HFF-Myc (cell line): Measurements from ENCODE around the gene SINHCAF.

ENCODE experiments used
- DNase-seq: peaks from one replicate; pipeline ENCODE4 v3.0.0-alpha.2; 2011; ENCODE audit warnings: low read depth; ENCODE audit errors: extremely low read depth
- H3K4me3 ChIP-seq: replicated peaks from 2 replicates; pipeline ENCODE4 v1.5.1; 2011; ENCODE audit warnings: low read depth, mild to moderate bottlenecking, control low read depth, low read length
- TF ChIP-seq, protein P1 (sequence below): IDR thresholded peaks from 2 replicates; pipeline ENCODE4 v1.5.1; 2012; ENCODE audit warnings: mild to moderate bottlenecking, low read depth, low read length, control low read depth; ENCODE audit errors: missing control alignments

The SINHCAF gene

DNA sequence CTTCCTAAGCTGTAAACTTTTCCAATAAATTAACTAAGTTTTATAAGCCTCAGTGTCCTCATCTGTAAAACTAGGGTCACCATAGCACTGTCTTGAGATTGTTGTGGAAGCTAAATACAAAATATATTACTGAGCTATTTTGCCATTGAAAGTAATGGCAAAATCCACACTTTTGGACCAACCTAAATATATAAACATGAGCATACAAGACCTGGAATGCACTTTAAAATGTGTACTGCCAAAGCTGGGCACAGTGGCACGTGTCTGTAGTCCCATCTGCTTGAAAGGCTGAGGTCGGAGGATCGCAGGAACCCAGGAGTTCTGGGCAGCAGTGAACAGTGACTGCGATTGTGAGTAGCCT is 29.8 kb upstream of the SINHCAF start:
- H3K4me3 ChIP-seq = no peak overlapping the region
- TF ChIP-seq, protein P1, sequence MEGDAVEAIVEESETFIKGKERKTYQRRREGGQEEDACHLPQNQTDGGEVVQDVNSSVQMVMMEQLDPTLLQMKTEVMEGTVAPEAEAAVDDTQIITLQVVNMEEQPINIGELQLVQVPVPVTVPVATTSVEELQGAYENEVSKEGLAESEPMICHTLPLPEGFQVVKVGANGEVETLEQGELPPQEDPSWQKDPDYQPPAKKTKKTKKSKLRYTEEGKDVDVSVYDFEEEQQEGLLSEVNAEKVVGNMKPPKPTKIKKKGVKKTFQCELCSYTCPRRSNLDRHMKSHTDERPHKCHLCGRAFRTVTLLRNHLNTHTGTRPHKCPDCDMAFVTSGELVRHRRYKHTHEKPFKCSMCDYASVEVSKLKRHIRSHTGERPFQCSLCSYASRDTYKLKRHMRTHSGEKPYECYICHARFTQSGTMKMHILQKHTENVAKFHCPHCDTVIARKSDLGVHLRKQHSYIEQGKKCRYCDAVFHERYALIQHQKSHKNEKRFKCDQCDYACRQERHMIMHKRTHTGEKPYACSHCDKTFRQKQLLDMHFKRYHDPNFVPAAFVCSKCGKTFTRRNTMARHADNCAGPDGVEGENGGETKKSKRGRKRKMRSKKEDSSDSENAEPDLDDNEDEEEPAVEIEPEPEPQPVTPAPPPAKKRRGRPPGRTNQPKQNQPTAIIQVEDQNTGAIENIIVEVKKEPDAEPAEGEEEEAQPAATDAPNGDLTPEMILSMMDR = no peak
- no peak for DNase-seq

DNA sequence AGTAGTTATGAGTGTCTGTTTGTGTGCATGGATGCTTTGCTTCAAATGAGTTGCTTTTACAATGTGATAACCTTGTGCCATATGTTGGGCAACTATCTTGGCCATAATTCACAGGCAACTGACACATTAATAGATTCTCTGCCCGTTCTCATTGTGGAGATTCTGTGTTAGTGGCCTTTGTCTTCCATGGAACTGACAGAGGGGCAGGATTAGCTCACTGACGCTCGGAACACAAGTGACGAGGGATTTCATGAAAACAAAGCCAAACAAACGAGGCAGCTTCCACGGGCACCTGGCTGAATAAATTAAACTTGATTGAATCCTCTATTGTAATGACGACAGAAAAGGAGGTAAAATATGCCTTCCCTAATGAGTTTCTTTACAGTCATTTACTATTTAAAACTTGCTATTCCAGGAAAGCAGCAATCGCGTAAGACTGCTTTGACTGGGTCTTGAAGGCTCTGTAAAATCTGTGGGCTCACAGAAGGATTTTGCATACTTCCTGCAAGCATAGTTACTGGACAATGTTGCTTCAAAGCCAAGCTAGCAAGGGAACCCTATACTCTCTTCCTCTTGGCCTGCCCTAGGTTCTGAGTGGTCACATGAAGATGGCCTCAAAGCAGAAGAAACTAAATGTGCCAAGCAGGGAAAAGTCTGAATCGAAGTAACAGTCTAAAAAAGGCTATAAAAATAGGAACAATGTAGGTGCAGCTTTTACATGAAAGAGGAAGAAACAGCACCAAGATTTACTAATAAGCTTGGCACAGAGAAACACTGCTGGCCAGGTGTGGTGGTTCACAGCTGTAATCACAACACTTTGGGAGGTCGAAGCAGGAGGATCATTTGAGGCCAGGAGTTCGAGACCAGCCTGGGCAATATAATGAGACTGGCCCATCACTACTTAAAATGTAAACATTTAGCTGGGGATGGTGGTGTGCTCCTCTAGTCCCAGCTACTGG is 28.1 kb upstream of the SINHCAF start:
- DNase-seq = no peak
- TF ChIP-seq, protein P1 = no peak
- no peak overlapping the region for H3K4me3 ChIP-seq

DNA sequence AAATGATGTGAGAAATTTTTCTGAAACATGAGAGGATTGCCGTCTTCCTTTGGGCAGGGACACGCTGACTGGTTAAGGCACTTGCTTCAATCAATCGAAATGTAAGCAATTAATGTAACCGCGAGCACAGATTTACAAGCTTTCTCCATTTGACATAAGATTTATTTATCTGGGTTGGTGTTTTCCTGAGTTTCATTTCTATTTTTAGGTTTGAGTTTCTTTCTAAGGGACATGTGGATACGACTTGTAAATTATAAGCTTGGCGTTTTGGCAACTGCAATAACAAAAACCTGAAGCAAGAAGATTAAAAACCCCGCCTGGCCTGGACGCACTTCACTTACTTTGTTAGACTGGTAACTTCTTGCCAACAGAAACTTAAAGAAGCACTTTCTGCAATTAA is 20.3 kb upstream of the SINHCAF start:
- TF ChIP-seq, protein P1 = no peak
- DNase-seq = no peak
- H3K4me3 ChIP-seq = no peak overlapping the region

DNA sequence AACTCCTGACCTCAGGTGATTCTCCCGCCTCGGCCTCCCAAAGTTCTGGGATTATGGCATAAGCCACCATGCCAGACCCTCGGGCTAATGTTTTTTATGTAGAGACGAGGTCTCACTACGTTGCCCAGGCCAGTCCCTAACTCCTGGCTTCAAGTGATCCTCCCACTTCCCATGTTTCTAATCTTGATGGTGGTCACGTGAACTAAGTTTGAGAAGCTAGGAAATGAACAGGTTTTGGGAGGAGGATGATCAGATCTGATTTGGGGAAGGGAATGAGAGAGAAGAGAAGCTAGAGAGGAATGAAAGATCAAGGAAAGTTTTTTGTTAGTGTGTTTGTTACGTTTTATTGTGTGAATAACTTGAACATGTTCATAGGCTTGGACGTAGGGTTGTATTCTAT is 17.2 kb upstream of the SINHCAF start:
- H3K4me3 ChIP-seq = no peak overlapping the region
- DNase-seq = no peak
- TF ChIP-seq, protein P1 = no peak

DNA sequence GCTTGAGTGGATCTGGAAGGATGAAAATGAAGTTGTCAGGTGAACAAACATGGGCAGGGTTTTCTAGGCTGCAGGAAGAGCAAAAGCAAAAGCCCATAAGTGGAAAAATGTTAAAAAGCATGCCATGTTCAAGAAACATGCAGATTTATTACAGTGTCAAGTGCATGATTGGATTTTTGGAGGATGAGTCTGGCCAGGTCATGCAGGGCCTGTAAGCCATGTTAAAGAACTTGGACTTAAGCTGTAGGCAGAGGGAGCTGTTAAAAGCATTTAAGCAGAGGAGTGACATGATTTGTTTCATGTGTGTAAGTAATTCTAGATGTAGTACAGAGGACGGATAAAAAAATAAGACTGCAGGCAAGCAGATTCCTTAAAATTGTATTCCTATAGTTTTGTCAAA is 16.3 kb upstream of the SINHCAF start:
- no peak overlapping the region for H3K4me3 ChIP-seq
- no peak for DNase-seq
- TF ChIP-seq, protein P1 = no peak

DNA sequence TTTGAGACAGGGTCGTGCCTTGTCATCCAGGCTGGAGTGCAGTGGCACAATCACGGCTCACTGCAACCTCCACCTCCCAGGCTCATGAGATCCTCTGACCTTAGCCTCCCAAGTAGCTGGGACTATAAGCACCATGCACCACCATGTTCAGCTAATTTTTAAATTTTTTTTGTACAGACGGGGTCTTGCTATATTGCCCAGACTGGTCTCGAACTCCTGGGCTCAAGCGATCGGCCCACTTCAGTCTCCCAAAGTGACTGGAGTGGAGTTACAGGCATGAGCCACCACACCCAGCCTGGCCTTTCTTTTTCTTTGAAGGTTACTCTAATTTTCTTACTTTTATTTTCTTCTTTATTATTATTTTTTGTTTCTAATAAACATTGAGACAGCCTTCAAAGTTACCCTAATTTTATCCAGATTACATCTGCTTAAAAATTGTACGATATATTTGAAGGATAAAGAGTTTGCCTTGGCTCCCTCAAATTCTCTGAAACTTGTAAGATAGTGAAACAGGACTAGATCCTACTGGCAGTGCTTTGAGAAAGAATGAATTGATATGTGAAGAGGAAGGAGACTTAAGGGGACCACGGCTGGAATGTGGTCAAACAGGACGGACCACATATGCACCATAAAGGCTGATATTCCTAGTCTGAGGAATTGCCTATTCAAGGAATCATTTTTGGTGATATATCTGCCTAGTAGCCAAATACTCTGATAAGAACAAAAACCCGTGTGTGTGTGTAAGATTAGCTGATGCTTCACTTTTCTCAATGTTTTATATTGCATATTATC is 14.1 kb upstream of the SINHCAF start:
- DNase-seq = no peak
- no peak overlapping the region for H3K4me3 ChIP-seq
- TF ChIP-seq, protein P1 = no peak
